Loucy (cell line): ENCODE results near the gene SNRPN.

ENCODE experiments used
- CTCF ChIP-seq: fragments of 200-600 bp; sonication (generic); conservative IDR thresholded peaks from 2 replicates; pipeline ENCODE4 v1.5.1; 2014; ENCODE audit warnings: mild to moderate bottlenecking, antibody characterized with exemption, low read length
- EZH2phosphoT487 ChIP-seq: fragments of 200-600 bp; IDR thresholded peaks from 2 replicates; pipeline ENCODE4 v1.6.1; 2018; ENCODE audit warnings: antibody characterized with exemption, mild to moderate bottlenecking, moderate library complexity, borderline replicate concordance

DNA sequence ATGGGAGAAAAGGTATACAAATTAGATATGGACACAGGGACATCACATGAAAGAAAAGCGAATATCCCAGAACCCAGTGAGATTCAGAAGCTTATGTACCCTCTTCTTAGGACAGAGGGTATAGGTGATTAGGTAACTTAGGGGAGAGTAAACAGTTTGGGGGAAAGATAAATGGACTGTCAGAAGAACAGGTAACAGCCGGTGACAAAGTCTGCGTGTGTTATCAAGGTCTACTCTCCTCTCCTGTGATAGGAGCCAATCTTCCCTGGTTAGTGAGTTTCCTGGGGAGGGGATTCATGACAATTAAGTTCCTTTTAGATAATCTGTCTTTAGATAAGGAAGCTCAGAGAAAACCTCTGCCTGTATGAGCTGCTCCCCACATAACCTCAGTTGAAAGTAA, 30.6 kb upstream of the SNRPN start:
- no peak for TF ChIP-seq CTCF
- no peak for TF ChIP-seq EZH2phosphoT487
